Heart right ventricle (tissue), 16 donors: Measurements from ENCODE around the gene PSMD3. TPM values are rescaled to one million over a fixed set of nuclear protein-coding genes. Genes with fewer than 3 reads are reported as not detected.

Source experiments
- ATAC-seq, 8 donors: fragments of 200-7000 bp; cut with Tn5 transposase; one replicate each; pipeline ENCODE4 v1.9.1; 2020; ENCODE audit warnings: mild to moderate bottlenecking in 8 of 8, moderate library complexity in 8 of 8, moderate number of reproducible peaks in 1 of 8
- DNase-seq, 2 donors: peaks; one replicate each; pipeline ENCODE4 v3.0.0-alpha.2; 2020
- H3K27ac ChIP-seq, 10 donors: fragments of 200-600 bp; sonication (generic) in 2 of 10; one replicate each; pipeline versions ENCODE4 v1.5.0 to v1.8.0; 2020 to 2022; ENCODE audit warnings: mild to moderate bottlenecking in 3 of 10
- H3K27me3 ChIP-seq, 7 donors: fragments of 200-600 bp; one replicate each; pipeline ENCODE4 v1.8.0; 2021 to 2022; ENCODE audit warnings: mild to moderate bottlenecking in 2 of 7
- H3K36me3 ChIP-seq, 9 donors: fragments of 200-600 bp; sonication (generic) in 1 of 9; one replicate each; pipeline versions ENCODE4 v1.5.0 to v1.8.0; 2020 to 2022; ENCODE audit warnings: mild to moderate bottlenecking in 2 of 9
- H3K4me1 ChIP-seq, 9 donors: fragments of 200-600 bp; sonication (generic) in 1 of 9; one replicate each; pipeline versions ENCODE4 v1.5.0 to v1.8.0; 2020 to 2022; ENCODE audit warnings: mild to moderate bottlenecking in 4 of 9
- H3K4me3 ChIP-seq, 10 donors: fragments of 200-600 bp; sonication (generic) in 2 of 10; one replicate each; pipeline versions ENCODE4 v1.5.0 to v1.8.0; 2020 to 2022; ENCODE audit warnings: mild to moderate bottlenecking in 7 of 10, moderate library complexity in 2 of 10
- H3K9me3 ChIP-seq, 11 donors: fragments of 200-600 bp in 10 of 11; sonication (generic) in 2 of 11; one replicate each; pipeline versions ENCODE4 v1.5.0 to v1.8.0; 2013 to 2022; ENCODE audit warnings: mild to moderate bottlenecking in 2 of 11, control low read depth in 1 of 11, moderate library complexity in 1 of 11
- WGBS, 2 donors: extraction: QIAGEN DNeasy Blood & Tissue Kit; methylation state at CpG; one replicate each; pipeline ENCODE4 v1.1.7; 2013; ENCODE audit warnings: inconsistent platforms in 1 of 2; 5-methylcytosine and 5-hydroxymethylcytosine counted together
- intact Hi-C, 10 donors: fragments of 100-400 bp; cut with DNase I; formaldehyde crosslinking; loops; one replicate each; pipeline versions ENCODE4 v1.11.1 to v1.14.2; 2022
- polyA plus RNA-seq, 2 donors: library from polyadenylated mRNA; stranded (reverse); fragments of 200-250 nt; gene quantifications; one replicate each; pipeline ENCODE4 v1.2.3, GENCODE V29; 2013
- total RNA-seq, 10 donors: library from RNA; stranded (reverse); fragmentation: NEBNext Ultra II Directional in 3 of 10; extraction: Animal tissue kit (Norgen Biotek cat#: 25700) in 3 of 10; gene quantifications; one replicate each; pipeline versions ENCODE4 v1.2.1 to v1.2.4, GENCODE V29; 2021 to 2023
- TF ChIP-seq, protein P1 (sequence below), 9 donors: fragments of 200-600 bp; sonication (generic) in 2 of 9; IDR thresholded peaks; one replicate each; pipeline versions ENCODE4 v1.5.0 to v1.8.0; 2021 to 2022; ENCODE audit warnings: antibody characterized with exemption in 9 of 9, mild to moderate bottlenecking in 5 of 9, moderate library complexity in 1 of 9
- donor health status: Arrhythmogenic right ventricular cardiomyopathy.
- donor health status: ischemic (EF 13 %, LVEDD 7.1; RV severe dilation, severe dysfunction).
- donor health status: healthy with polysubstance abuse.
- donor health status: DM: no; HTN: yes; CAD: no.
- donor health status: DM: no; HTN: no; CAD: no.
- donor health status: ischemic (EF 25% LVEDD 6.9; RV normal size, moderate dysfunction).
- donor health status: ischemic (EF 25% LVEDD 5.7; RV mildly dilated, moderate dysfunction).
- donor health status: healthy.
- donor health status: DM: yes; HTN: yes; CAD: no.
- donor health status: Ischemic cardiomyopathy.
- donor health status: ischemic (EF 35%, LVEDD 5.7; RV mildly dilated, moderate dysfunction).
- donor health status: nonischemic (EF 11% LVEDD 7.7; RV severe dilation, severe dysfunction).
- donor health status: DM: yes; HTN: yes; CAD: no.
- donor health status: PGD.
- donor health status: ischemic (EF 29% LVEDD 5.4; RV normal size, mild dysfunction).
- donor health status: nonischemic (EF 23%, LVEDD 6.1; RV moderate dilation, normal function).

PSMD3 gene
- total and polyA plus RNA-seq, 12 donors = 46.7 to 113 (median 81.8) TPM

GRCh38 chr17:39972271-39972670 is 8.3 kb upstream of the PSMD3 start:
- intact Hi-C loops = loop anchor here in 2 of 10 donors (10.0 kb wide), 2 partner anchors 87 to 107 kb away; partner anchors contain the start of genes IKZF3 (in 1 of the 2) and ZPBP2 (in 1 of the 2)
- H3K36me3 ChIP-seq = no peaks in the 10 kb centered on the region
- ATAC-seq (peak in 3 of 8 donors; percentile 33 to 79 (median 61)), DNase-seq (no peak)
- peaks cover 0 to 44% (median 4%) of the 10 kb centered on the region in 7 donors for H3K27me3 ChIP-seq
- H3K9me3 ChIP-seq = no peaks in the 10 kb centered on the region
- TF ChIP-seq, protein P1, sequence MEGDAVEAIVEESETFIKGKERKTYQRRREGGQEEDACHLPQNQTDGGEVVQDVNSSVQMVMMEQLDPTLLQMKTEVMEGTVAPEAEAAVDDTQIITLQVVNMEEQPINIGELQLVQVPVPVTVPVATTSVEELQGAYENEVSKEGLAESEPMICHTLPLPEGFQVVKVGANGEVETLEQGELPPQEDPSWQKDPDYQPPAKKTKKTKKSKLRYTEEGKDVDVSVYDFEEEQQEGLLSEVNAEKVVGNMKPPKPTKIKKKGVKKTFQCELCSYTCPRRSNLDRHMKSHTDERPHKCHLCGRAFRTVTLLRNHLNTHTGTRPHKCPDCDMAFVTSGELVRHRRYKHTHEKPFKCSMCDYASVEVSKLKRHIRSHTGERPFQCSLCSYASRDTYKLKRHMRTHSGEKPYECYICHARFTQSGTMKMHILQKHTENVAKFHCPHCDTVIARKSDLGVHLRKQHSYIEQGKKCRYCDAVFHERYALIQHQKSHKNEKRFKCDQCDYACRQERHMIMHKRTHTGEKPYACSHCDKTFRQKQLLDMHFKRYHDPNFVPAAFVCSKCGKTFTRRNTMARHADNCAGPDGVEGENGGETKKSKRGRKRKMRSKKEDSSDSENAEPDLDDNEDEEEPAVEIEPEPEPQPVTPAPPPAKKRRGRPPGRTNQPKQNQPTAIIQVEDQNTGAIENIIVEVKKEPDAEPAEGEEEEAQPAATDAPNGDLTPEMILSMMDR (IDR thresholded peaks at IDR 0.05) = no peak
- peaks cover 0 to 52% (median 0%) of the 10 kb centered on the region in 9 donors for H3K4me1 ChIP-seq
- peak overlapping the region in 2 of 10 donors; percentile 2 to 82 for H3K27ac ChIP-seq
- 28 to 42% methylated on average over 3 of the region's 3 CpGs for WGBS, 2 donors
- H3K4me3 ChIP-seq = no peak overlapping the region

DNA sequence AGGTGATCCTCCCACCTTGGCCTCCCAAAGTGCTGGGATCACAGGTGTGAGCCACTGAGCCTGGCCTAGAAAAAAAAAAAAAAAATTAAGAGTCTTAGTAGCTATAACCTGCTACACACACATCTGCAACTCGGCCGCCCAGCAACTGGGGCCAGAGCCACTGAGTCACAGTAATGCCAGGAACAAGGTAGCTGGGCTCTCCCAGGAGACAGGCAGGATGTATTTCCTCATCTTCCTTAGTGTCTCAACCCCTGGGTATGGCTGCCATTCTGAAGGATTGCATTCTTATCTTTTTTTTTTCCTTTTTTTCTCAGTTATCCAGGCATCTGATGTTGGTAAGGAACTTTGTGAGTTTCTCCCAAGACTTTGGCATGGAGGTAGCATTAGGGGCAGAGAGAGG is 7.1 kb upstream of the PSMD3 start:
- DNase-seq (no peak), ATAC-seq (no peak)
- intact Hi-C loops = loop anchor here in 2 of 10 donors (10.0 kb wide), 2 partner anchors 89 to 109 kb away; partner anchors contain the start of genes IKZF3 (in 1 of the 2) and ZPBP2 (in 1 of the 2)
- Histone ChIP-seq H3K27me3 (peaks cover 0 to 42% (median 4%) of the 10 kb centered on the region in 7 donors), H3K36me3 (no peaks in the 10 kb centered on the region), H3K27ac (peak overlapping the region in 1 of 10 donors; percentile 36), H3K4me3 (no peak overlapping the region), H3K9me3 (no peaks in the 10 kb centered on the region), H3K4me1 (peaks cover 0 to 39% (median 0%) of the 10 kb centered on the region in 9 donors)
- 82 to 90% methylated on average over 2 of the region's 2 CpGs for WGBS, 2 donors
- TF ChIP-seq, protein P1 (IDR thresholded peaks at IDR 0.05) = no peak

- 77 to 78% methylated on average over 5 of the region's 5 CpGs for WGBS, 2 donors
- ATAC-seq = no peak
- no peaks in the 10 kb centered on the region for H3K36me3 ChIP-seq
- intact Hi-C loops = loop anchor here in 2 of 10 donors (10.0 kb wide), 2 partner anchors 90 to 110 kb away; partner anchors contain the start of genes IKZF3 (in 1 of the 2) and ZPBP2 (in 1 of the 2)
- no peaks in the 10 kb centered on the region for H3K9me3 ChIP-seq
- TF ChIP-seq, protein P1 (IDR thresholded peaks at IDR 0.05) = no peak
- no peak overlapping the region for H3K4me3 ChIP-seq
- H3K27ac ChIP-seq = peak overlapping the region in 1 of 10 donors; percentile 36
- DNase-seq = no peak
- peaks cover 0 to 36% (median 4%) of the 10 kb centered on the region in 7 donors for H3K27me3 ChIP-seq
- H3K4me1 ChIP-seq = peaks cover 0 to 46% (median 0%) of the 10 kb centered on the region in 9 donors
Measured at GRCh38 chr17:39974433-39974832, 6.2 kb upstream of the PSMD3 start.

GRCh38 chr17:39975801-39976200 is 4.8 kb upstream of the PSMD3 start:
- intact Hi-C loops = loop anchor here in 2 of 10 donors (10.0 kb wide), 2 partner anchors 91 to 111 kb away; partner anchors contain the start of genes IKZF3 (in 1 of the 2) and ZPBP2 (in 1 of the 2)
- WGBS, 2 donors = 65 to 71% methylated on average over 4 of the region's 4 CpGs
- Histone ChIP-seq H3K4me1 (peaks cover 0 to 49% (median under 1%) of the 10 kb centered on the region in 9 donors), H3K9me3 (no peaks in the 10 kb centered on the region), H3K27ac (no peak overlapping the region), H3K4me3 (no peak overlapping the region), H3K27me3 (peaks cover 0 to 25% (median 4%) of the 10 kb centered on the region in 7 donors), H3K36me3 (no peaks in the 10 kb centered on the region)
- DNase-seq (no peak), ATAC-seq (no peak)
- TF ChIP-seq, protein P1 (IDR thresholded peaks at IDR 0.05) = no peak
